OCI-LY1 (cell line): Measurements from ENCODE around the gene ITK.

Experiments used
- H2AFZ ChIP-seq: fragments of 200-600 bp; sonication (generic), shearing (Covaris generic); 2 replicates; pipeline ENCODE4 v1.6.0; 2014; ENCODE audit warnings: antibody characterized with exemption, mild to moderate bottlenecking, low read length
- H3F3A ChIP-seq: fragments of 200-600 bp; sonication (generic), shearing (Covaris generic); 2 replicates; pipeline ENCODE4 v1.6.0; 2014; ENCODE audit warnings: mild to moderate bottlenecking, antibody characterized with exemption, low read length, moderate library complexity; ENCODE audit not compliant: insufficient read depth
- H3K27ac ChIP-seq: fragments of 200-600 bp; sonication (generic); 2 replicates; pipeline ENCODE4 v1.5.1; 2014; ENCODE audit warnings: low read length, mixed run types, mild to moderate bottlenecking, low read depth; ENCODE audit not compliant: poor library complexity, severe bottlenecking
- H3K27me3 ChIP-seq: fragments of 200-600 bp; sonication (generic); 2 replicates; pipeline ENCODE4 v1.6.0; 2014; ENCODE audit warnings: antibody characterized with exemption, mild to moderate bottlenecking, low read length, moderate library complexity; ENCODE audit not compliant: insufficient read depth
- H3K36me3 ChIP-seq: fragments of 200-600 bp; sonication (generic); 2 replicates; pipeline ENCODE4 v1.6.1; 2014; ENCODE audit warnings: mild to moderate bottlenecking, antibody characterized with exemption, low read length, moderate library complexity, mixed read lengths; ENCODE audit not compliant: insufficient read depth
- H3K4me1 ChIP-seq: fragments of 200-600 bp; sonication (generic); 2 replicates; pipeline ENCODE4 v1.5.1; 2014; ENCODE audit warnings: mild to moderate bottlenecking, low read length, moderate library complexity; ENCODE audit not compliant: insufficient read depth, severe bottlenecking
- H3K4me2 ChIP-seq: fragments of 200-600 bp; sonication (generic), shearing (Covaris generic); 2 replicates; pipeline ENCODE4 v1.6.1; 2014; ENCODE audit warnings: low read length
- H3K4me3 ChIP-seq: fragments of 200-600 bp; sonication (generic); 2 replicates; pipeline ENCODE4 v1.5.1; 2014; ENCODE audit warnings: low read length, low read depth, mild to moderate bottlenecking, mixed read lengths; ENCODE audit not compliant: poor library complexity, severe bottlenecking
- H3K79me2 ChIP-seq: fragments of 200-600 bp; shearing (Covaris generic); 2 replicates; pipeline ENCODE4 v1.6.1; 2016; ENCODE audit warnings: mixed run types, low read length, mixed read lengths; ENCODE audit not compliant: insufficient read depth
- H3K9ac ChIP-seq: fragments of 200-600 bp; sonication (generic), shearing (Covaris generic); 2 replicates; pipeline ENCODE4 v1.6.1; 2014; ENCODE audit warnings: mild to moderate bottlenecking, low read length, mixed read lengths
- H3K9me2 ChIP-seq: fragments of 200-600 bp; sonication (generic), shearing (Covaris generic); 2 replicates; pipeline ENCODE4 v1.6.1; 2014; ENCODE audit warnings: low read depth, mild to moderate bottlenecking, low read length, mixed read lengths
- H3K9me3 ChIP-seq: fragments of 200-600 bp; shearing (Covaris generic); 2 replicates; pipeline ENCODE4 v1.6.1; 2014; ENCODE audit warnings: low read length, mixed read lengths
- H4K20me1 ChIP-seq: fragments of 200-600 bp; sonication (generic), shearing (Covaris generic); 2 replicates; pipeline ENCODE4 v1.6.0; 2016; ENCODE audit warnings: mild to moderate bottlenecking, low read length; ENCODE audit not compliant: insufficient read depth
- EZH2 ChIP-seq: fragments of 200-600 bp; sonication (generic), shearing (Covaris generic); IDR thresholded peaks from 2 replicates; pipeline ENCODE4 v1.8.0; 2017; ENCODE audit warnings: borderline replicate concordance, mixed run types, mild to moderate bottlenecking, antibody characterized with exemption, low read length, moderate library complexity, mixed read lengths
- TF ChIP-seq, protein P1 (sequence below): fragments of 200-600 bp; sonication (generic), shearing (Covaris generic); IDR thresholded peaks from 2 replicates; pipeline ENCODE4 v1.5.1; 2017; ENCODE audit warnings: mild to moderate bottlenecking, antibody characterized with exemption, low read length, moderate library complexity, mixed read lengths

Gene ITK

GRCh38 chr5:157292599-157292998, 112.0 kb downstream of the ITK start:
- peaks cover 16% of the 10 kb centered on the region for H3K4me1 ChIP-seq
- H3K27ac ChIP-seq, result no peak overlapping the region
- no peaks in the 10 kb centered on the region for H3K27me3 ChIP-seq
- no peaks in the 10 kb centered on the region for H3K9me3 ChIP-seq
- H2AFZ ChIP-seq, result no peak overlapping the region
- no peaks in the 10 kb centered on the region for H3K79me2 ChIP-seq
- H3K9me2 ChIP-seq, result no peaks in the 10 kb centered on the region
- H3K4me2 ChIP-seq, result no peak overlapping the region
- no peak overlapping the region for H3K4me3 ChIP-seq
- no peak overlapping the region for H3K9ac ChIP-seq
- no peak for TF ChIP-seq EZH2
- TF ChIP-seq, protein P1, sequence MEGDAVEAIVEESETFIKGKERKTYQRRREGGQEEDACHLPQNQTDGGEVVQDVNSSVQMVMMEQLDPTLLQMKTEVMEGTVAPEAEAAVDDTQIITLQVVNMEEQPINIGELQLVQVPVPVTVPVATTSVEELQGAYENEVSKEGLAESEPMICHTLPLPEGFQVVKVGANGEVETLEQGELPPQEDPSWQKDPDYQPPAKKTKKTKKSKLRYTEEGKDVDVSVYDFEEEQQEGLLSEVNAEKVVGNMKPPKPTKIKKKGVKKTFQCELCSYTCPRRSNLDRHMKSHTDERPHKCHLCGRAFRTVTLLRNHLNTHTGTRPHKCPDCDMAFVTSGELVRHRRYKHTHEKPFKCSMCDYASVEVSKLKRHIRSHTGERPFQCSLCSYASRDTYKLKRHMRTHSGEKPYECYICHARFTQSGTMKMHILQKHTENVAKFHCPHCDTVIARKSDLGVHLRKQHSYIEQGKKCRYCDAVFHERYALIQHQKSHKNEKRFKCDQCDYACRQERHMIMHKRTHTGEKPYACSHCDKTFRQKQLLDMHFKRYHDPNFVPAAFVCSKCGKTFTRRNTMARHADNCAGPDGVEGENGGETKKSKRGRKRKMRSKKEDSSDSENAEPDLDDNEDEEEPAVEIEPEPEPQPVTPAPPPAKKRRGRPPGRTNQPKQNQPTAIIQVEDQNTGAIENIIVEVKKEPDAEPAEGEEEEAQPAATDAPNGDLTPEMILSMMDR, result no peak
- H3F3A ChIP-seq, result no peaks in the 10 kb centered on the region
- no peaks in the 10 kb centered on the region for H4K20me1 ChIP-seq
- H3K36me3 ChIP-seq, result peaks cover 93% of the 10 kb centered on the region

DNA sequence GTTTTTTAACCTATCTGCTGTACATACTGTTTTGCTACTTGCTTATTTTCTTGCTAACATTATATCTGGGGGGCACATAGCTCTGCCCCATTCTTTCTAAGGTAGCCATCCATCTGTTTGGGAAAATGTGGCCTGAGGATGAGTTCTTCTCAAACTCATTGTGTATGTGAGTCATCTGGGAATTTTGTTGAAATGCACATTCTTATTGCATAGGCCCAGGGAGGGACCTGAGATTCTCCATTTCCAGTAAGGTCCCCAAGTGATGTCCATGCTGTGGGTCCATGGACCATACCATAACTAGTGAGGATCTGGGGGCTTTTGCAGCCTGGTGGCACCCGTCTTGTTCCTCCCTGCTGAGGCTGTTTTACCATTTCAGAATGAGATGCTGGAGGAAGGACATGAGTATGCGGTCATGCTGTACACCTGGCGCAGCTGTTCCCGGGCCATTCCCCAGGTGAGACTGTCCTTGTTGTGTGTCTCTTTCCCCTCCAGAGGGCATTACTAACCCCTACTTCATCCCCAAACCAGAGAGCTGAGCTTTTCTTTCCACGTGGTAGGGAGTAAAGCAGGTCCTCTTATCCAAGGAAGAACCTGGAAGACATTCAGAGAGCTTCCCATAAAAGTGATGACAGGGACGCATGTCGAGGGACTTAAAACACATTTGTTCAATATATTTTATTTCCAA, 113.9 kb downstream of the ITK start:
- no peak overlapping the region for H3K4me3 ChIP-seq
- H3K36me3 ChIP-seq, result peaks cover 93% of the 10 kb centered on the region
- H3K27me3 ChIP-seq, result no peaks in the 10 kb centered on the region
- peaks cover 16% of the 10 kb centered on the region for H3K4me1 ChIP-seq
- TF ChIP-seq EZH2, result no peak
- TF ChIP-seq, protein P1, result peak; percentile 6; the same call in 1 of the 2 replicates
- no peaks in the 10 kb centered on the region for H3K9me3 ChIP-seq
- no peaks in the 10 kb centered on the region for H3K79me2 ChIP-seq
- H3K4me2 ChIP-seq, result no peak overlapping the region
- no peak overlapping the region for H3K27ac ChIP-seq
- H2AFZ ChIP-seq, result no peak overlapping the region
- no peaks in the 10 kb centered on the region for H4K20me1 ChIP-seq
- H3F3A ChIP-seq, result no peaks in the 10 kb centered on the region
- H3K9me2 ChIP-seq, result no peaks in the 10 kb centered on the region
- no peak overlapping the region for H3K9ac ChIP-seq

GRCh38 chr5:157295247-157295646, 114.6 kb downstream of the ITK start:
- Histone ChIP-seq H3K4me3 (no peak overlapping the region), H3K4me2 (no peak overlapping the region), H4K20me1 (no peaks in the 10 kb centered on the region), H3K9me2 (no peaks in the 10 kb centered on the region), H3K79me2 (no peaks in the 10 kb centered on the region), H3K9ac (no peak overlapping the region), H3K36me3 (peaks cover 93% of the 10 kb centered on the region), H3K9me3 (no peaks in the 10 kb centered on the region), H2AFZ (no peak overlapping the region), H3K27me3 (no peaks in the 10 kb centered on the region), H3K4me1 (peaks cover 13% of the 10 kb centered on the region), H3K27ac (no peak overlapping the region), H3F3A (no peaks in the 10 kb centered on the region)
- TF ChIP-seq, protein P1, result no peak
- TF ChIP-seq EZH2, result no peak
